Measurements from ENCODE around the gene TCP1. TPM values are rescaled to one million over a fixed set of nuclear protein-coding genes. Genes with fewer than 3 reads are reported as not detected.
A peak's percentile ranks its signal among the peaks of the same experiment; 100 is the strongest.

The TCP1 gene
- total and polyA plus RNA-seq, 2 of the 13 experiments (the other 11 are each of a cell fraction or from before 2014, with no cell fraction given) = 116 to 553 TPM

GRCh38 chr6:159788753-159789376 lies 537 bp downstream of the TCP1 start (continued):
- TF ChIP-seq TRAFD1 (CRISPR knock-in tag; IDR thresholded peaks at IDR 0.05; ENCODE audit: borderline replicate concordance) (no peak), FUBP1 (CRISPR knock-in tag; IDR thresholded peaks at IDR 0.05; ENCODE audit: borderline replicate concordance) (no peak), ZNF44 (CRISPR knock-in tag; IDR thresholded peaks at IDR 0.05) (no peak), ZFAT (CRISPR knock-in tag; conservative IDR thresholded peaks at IDR 0.05) (peak; percentile 17), LRRFIP1 (CRISPR knock-in tag; conservative IDR thresholded peaks at IDR 0.05) (no peak), ZMYM3 (CRISPR knock-in tag; IDR thresholded peaks at IDR 0.05) (no peak), ZNF607 (CRISPR knock-in tag; IDR thresholded peaks at IDR 0.05; ENCODE audit: borderline replicate concordance) (no peak), ZBTB1 (CRISPR knock-in tag; IDR thresholded peaks at IDR 0.05; ENCODE audit: borderline replicate concordance) (no peak), ZNF407 (CRISPR knock-in tag; IDR thresholded peaks at IDR 0.05; ENCODE audit: not compliant biosample characterization) (no peak), ZBTB3 (CRISPR knock-in tag; IDR thresholded peaks at IDR 0.05; ENCODE audit: borderline replicate concordance, low read depth) (0 out of 2 replicates have a peak, but pooled peaks have one; percentile 70), ZNF713 (CRISPR knock-in tag; IDR thresholded peaks at IDR 0.05) (no peak), ZBTB26 (CRISPR knock-in tag; IDR thresholded peaks at IDR 0.05; ENCODE audit: borderline replicate concordance) (no peak)

Data from HepG2 (cell line).